HG03520 (cell line): ENCODE measurements around the gene FN3KRP.
"Not testable (repeated sequence)": the region's sequence is repeated elsewhere in the genome, so short reads cannot be mapped to it uniquely, and the experiment has no call there.

Experiments used
- ATAC-seq: cut with Tn5 transposase; IDR thresholded peaks from one replicate; pipeline ENCODE4 v1.9.1; 2021; ENCODE audit warnings: mild to moderate bottlenecking, moderate library complexity; ENCODE audit not compliant: unreplicated experiment

Gene FN3KRP

GRCh38 chr17:82740906-82741759 lies 24.6 kb downstream of the FN3KRP start:
- no peak for ATAC-seq

DNA sequence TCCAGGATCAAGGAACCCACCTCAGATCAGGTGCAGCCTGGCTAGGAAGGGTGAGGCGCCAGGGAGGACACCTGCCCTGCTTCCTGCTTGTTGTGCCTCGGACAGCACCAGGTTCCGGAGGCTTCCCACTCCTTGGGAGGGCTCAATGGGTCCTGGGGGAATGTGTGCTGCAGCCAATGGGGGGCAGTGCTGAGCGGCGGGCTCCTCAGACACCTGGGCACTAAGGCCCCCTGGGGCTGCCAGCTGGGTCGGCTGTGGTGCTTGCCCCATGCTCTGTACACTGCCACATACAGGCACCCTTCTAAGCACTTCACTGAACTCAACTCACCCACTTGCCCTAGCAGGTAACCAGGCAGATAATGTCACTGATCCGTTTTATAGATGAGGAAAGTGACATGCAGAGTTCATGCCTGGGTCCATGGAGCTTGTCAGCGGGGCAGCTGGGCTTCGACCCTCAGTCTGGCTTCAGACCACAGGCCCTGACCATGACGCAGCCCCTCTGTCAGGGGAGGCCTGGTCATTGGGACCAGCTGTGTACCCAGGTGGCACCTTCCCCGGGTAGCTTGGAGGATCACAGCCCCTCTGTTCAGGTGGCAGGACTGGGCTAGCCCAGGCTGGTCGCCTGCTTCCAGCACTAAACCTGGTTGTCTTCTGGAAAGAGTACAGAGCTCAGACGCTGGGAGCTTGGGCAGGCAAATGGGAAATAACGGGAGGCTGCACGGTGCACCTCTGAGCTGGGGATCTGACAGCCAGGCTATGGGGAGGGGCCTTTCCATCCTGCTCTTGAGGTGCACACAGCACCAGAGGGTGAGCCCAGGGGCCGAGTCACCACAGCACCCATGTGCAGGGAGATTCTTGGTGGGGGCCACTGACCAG lies 27.1 kb downstream of the FN3KRP start:
- ATAC-seq: no peak

- ATAC-seq: not testable (repeated sequence)
Observed at GRCh38 chr17:82744736-82745135, 28.2 kb downstream of the FN3KRP start.

DNA sequence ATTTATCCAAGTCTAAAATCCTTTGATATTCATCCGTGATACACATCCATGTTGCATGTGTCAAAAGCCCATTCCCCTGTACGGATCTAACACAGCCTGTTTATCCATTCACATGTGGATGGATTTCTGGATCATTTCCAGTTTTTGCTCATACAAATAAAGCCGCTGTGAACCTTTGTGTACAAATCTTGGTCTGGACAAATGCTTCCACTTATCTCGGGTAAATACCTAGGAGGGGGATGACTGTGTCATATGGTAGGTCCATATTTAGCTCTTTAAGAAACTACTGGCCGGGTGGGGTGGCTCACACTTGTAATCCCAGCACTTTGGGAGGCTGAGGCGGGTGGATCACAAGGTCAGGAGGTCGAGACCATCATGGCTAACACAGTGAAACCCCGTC lies 29.0 kb downstream of the FN3KRP start:
- ATAC-seq: no peak

DNA sequence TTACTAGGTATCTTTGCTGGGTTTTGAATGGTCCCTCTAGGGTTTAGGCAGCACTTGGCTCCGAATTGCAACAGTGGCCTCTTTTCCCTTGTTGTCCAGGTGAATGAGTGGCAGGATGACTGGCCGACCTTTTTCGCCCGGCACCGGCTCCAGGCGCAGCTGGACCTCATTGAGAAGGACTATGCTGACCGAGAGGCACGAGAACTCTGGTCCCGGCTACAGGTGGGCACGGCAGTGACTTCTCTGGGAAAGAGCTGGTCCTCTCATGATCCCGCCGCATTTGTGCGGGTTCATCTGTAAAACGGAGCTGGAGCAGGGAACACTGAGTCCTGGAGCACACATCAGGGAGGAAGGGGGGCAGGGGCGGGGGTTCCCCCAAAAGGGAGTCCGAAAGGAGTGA lies 32.2 kb downstream of the FN3KRP start:
- no peak for ATAC-seq

DNA sequence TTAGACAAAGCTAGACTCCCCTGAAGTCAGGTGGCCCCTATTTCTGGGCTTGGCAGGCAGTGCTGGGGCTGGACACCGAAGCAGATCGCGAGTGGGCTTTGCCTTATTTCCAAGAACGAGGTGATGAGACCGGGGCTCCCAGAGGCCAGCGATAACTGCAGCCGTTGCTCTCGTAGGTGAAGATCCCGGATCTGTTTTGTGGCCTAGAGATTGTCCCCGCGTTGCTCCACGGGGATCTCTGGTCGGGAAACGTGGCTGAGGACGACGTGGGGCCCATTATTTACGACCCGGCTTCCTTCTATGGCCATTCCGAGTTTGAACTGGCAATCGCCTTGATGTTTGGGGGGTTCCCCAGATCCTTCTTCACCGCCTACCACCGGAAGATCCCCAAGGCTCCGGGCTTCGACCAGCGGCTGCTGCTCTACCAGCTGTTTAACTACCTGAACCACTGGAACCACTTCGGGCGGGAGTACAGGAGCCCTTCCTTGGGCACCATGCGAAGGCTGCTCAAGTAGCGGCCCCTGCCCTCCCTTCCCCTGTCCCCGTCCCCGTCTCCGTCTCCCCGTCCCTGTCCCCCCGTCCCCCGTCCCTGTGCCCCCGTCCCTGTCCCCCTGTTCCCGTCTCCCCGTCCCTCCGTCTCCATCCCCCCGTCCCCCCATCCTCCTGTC lies 33.9 kb downstream of the FN3KRP start:
- ATAC-seq: no peak

DNA sequence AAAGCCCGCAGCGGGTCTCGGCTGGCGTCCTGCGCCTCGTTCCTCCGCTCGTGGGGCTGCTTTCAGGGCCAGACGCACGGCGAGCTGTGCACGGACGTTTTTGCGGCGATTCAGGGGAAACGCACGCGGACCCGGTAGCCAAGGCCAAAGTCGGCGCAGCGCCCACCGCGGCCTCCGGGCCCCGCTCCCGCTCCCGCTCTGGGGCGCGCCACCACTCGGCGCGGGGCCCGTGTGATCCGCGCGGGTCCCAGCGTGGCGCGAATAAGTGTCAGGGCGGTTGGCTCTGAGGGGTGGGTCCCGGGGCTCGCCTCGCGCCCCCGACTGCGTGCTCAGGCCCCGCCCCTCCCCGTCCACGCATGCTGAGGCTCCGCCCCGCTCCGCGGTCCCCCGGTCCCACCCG lies 34.7 kb downstream of the FN3KRP start:
- ATAC-seq: no peak

DNA sequence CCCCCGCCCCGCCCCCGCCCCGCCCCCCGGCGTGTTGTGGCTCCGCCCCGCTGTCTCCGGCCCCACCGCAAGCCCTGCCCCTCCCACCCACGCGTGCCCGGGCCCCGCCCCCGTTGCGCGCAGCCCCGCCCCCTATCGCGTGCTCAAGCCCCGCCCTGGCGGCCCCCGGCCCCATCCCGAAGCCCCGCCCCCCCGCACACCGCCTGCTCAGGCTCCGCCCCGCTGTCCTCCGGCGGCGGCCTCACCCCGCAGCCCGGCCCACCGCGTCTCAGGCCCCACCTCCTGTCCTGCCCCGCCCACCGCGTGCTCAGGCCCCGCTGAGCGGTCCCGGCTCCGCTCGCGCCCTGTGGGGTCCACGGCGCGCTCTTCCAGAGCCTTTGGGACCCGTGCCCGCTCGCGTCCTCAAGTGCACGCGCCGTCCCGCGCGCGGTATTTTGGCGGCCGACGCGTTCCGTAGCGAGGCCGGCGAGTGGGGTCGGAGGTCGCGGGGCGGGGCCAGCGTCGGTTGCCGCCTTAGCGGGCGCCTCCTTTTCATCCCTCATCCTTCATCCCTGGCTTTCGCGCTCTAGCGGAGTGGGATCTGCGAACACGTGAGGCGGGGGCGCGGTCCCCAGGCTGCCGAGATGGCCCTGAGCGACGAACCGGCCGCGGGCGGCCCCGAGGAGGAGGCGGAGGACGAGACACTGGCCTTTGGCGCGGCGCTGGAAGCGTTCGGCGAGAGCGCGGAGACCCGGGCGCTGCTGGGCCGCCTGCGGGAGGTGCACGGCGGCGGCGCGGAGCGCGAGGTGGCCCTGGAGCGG lies 35.3 kb downstream of the FN3KRP start, which contains the start of gene TBCD:
TBCD (plus strand) TSS at position 495 of the 800 bp plus-strand sequence; CDS start at position 624, 129 bp downstream.
- peak; percentile 59 for ATAC-seq

DNA sequence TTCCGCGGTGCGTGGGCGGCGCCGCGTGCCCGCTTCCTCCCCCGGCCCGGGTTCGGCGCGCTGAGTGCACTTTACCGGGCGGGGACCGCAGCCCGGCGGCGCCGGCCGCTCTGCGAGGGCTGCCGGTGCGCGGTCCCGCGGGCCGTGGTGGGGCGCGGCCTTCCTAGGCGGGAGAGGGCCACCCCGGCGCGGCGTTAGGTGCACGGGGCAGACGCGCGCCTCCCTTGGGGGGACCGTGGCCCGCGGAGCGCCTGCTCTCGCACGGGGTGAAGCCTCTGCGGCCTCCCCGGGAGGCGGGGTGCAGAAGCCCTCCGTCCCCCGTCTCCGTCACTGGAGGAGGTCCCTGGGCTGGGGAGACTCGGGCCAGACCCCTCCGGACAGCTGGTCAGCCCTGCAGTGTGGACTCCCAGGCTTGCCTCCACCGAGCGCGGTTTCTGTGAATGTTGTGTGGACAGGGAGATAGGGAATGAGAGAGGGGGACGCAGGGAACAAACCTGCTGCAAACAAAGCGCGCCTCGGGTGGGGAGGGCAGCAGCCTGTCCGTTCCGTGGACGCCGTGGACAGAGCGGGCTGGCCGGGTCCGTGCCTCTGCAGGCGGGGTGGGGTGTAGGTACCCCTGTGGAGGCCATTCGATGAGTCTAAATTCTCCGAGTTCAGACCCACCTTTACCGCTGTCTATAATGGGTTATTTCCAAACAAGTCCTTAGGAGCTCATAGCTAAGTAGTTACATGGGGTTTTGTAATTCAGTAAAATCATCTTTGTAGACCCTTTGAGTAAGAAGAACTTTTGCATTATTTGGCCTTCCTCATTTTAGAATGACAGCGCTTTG lies 36.1 kb downstream of the FN3KRP start:
- peak; percentile 28 for ATAC-seq

GRCh38 chr17:82753201-82753464 lies 36.6 kb downstream of the FN3KRP start:
- ATAC-seq: no peak

GRCh38 chr17:82754297-82755208 lies 38.0 kb downstream of the FN3KRP start:
- ATAC-seq: no peak

- no peak for ATAC-seq
Observed at GRCh38 chr17:82756166-82756565, 39.7 kb downstream of the FN3KRP start.

- ATAC-seq: no peak
Observed at GRCh38 chr17:82765371-82765770, 48.9 kb downstream of the FN3KRP start.

GRCh38 chr17:82767041-82767754 lies 50.7 kb downstream of the FN3KRP start:
- no peak for ATAC-seq

DNA sequence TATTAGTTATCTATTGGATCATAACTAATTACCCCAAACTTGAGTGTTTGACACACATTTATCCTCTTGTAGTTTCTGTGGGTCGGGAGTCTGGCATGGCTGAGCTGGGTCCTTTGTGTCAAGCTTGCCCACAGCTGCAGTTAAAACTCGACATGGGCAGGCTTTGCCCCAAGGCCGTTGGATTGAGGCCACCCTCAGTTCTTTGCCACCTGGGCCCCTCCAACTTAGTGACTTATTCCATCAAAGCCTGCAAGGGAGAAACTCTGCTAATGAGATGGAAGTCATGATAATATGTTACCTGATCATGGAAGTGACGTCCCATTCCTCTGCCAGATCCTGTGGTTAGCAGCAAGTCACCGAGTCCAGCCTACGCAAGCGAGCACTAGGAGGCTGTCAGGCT lies 52.5 kb downstream of the FN3KRP start:
- no peak for ATAC-seq

DNA sequence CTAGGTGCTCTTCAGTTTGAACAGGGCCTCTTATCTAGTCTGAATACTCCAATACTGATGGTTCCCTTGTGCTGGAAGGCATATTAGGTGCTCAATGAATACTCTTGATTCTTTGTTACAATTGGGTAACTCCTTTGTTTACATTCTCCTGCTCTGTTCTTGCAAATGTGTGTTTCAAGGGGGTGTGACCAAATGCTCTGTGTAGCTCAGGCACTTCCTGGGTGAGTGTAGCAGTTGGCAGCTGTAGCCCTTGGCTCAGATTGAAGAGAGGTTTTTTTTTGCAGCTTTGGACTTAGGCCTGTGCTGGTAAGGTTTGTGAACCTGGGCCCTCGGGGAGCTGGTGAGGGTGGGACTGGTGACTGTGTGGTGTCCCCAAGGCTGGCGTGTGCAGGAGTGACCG lies 55.5 kb downstream of the FN3KRP start:
- no peak for ATAC-seq

- not testable (repeated sequence) for ATAC-seq
Observed at GRCh38 chr17:82774456-82774855, 58.0 kb downstream of the FN3KRP start.
